Thyroid gland (tissue), 4 donors: ENCODE measurements around the gene SCOC.

Experiments
- CTCF ChIP-seq, 6 experiments: fragments of 200-600 bp in 3 of 6; fragments of 450-650 bp in 3 of 6; sonication (generic) in 3 of 6; IDR thresholded peaks; one replicate each; pipeline ENCODE4 v1.5.1; 2016 to 2019; ENCODE audit warnings: antibody characterized with exemption in 6 of 6, mild to moderate bottlenecking in 2 of 6, inconsistent platforms in 1 of 6, moderate library complexity in 1 of 6
- POLR2A ChIP-seq, 2 donors: fragments of 450-650 bp; IDR thresholded peaks; one replicate each; pipeline ENCODE4 v1.6.1; 2017; ENCODE audit warnings: antibody characterized with exemption in 2 of 2, mild to moderate bottlenecking in 2 of 2, moderate library complexity in 1 of 2

GRCh38 chr4:140351093-140352075, 22.1 kb upstream of the SCOC start:
- no peak for TF ChIP-seq CTCF (IDR thresholded peaks at IDR 0.05)
- no peak for TF ChIP-seq POLR2A (IDR thresholded peaks at IDR 0.05)
